PC-9 (cell line): Measurements from ENCODE around the gene WNT3. TPM values are rescaled to one million over a fixed set of nuclear protein-coding genes. Genes with fewer than 3 reads are reported as not detected.

Source experiments
- BruUV-seq: library from RNA; stranded (reverse); fragments of 400-500 nt; replicated peaks from 2 replicates; lab custom pipeline; 2021; lab: Mats Ljungman, UMichigan
- CTCF ChIA-PET: fragments of 300-600 bp; sonication (Branson Sonifier 250); formaldehyde crosslinking; loops from one replicate; lab custom pipeline; 2022; ENCODE audit warnings: antibody characterized with exemption; lab: Charles Lee
- POLR2A ChIA-PET: fragments of 300-600 bp; sonication (Branson Sonifier 250); formaldehyde crosslinking; loops from one replicate; lab custom pipeline; 2022; ENCODE audit warnings: antibody characterized with exemption; ENCODE audit not compliant: unreplicated experiment; lab: Charles Lee
- DNase-seq, 2 experiments: peaks; one replicate each; pipeline versions ENCODE4 v3.0.0 to v3.0.0-alpha.2; 2015 to 2022; ENCODE audit warnings: mixed read lengths in 1 of 2
- H2AFZ ChIP-seq: fragments of 200-600 bp; sonication (generic); 2 replicates; pipeline ENCODE4 v1.8.1; 2017; ENCODE audit warnings: antibody characterized with exemption
- H3F3A ChIP-seq: fragments of 200-600 bp; sonication (generic); 2 replicates; pipeline ENCODE4 v1.8.1; 2017; ENCODE audit warnings: antibody characterized with exemption, mild to moderate bottlenecking, low read depth; ENCODE audit not compliant: insufficient read depth
- H3K27ac ChIP-seq: fragments of 200-600 bp; sonication (generic); 2 replicates; pipeline ENCODE4 v1.6.1; 2016; ENCODE audit warnings: mixed run types
- H3K27me3 ChIP-seq: fragments of 200-600 bp; sonication (generic); 2 replicates; pipeline ENCODE4 v1.6.1; 2016; ENCODE audit warnings: low read depth, mixed run types; ENCODE audit not compliant: insufficient read depth
- H3K36me3 ChIP-seq: fragments of 200-600 bp; sonication (generic); 2 replicates; pipeline ENCODE4 v1.6.1; 2016; ENCODE audit warnings: low read depth, mixed run types
- H3K4me1 ChIP-seq: fragments of 200-600 bp; sonication (generic); replicated peaks from 2 replicates; pipeline ENCODE4 v1.6.1; 2016; ENCODE audit warnings: mixed run types; ENCODE audit not compliant: insufficient read depth
- H3K4me2 ChIP-seq: fragments of 200-600 bp; sonication (generic); 2 replicates; pipeline ENCODE4 v1.6.1; 2017; ENCODE audit warnings: mixed run types
- H3K4me3 ChIP-seq: fragments of 200-600 bp; sonication (generic); 2 replicates; pipeline ENCODE4 v1.6.1; 2016; ENCODE audit warnings: mixed run types
- H3K79me2 ChIP-seq: fragments of 200-600 bp; sonication (generic); 2 replicates; pipeline ENCODE4 v1.6.1; 2017; ENCODE audit warnings: low read depth, mixed run types
- H3K9me2 ChIP-seq: fragments of 200-600 bp; sonication (generic); 2 replicates; pipeline ENCODE4 v1.8.1; 2017; ENCODE audit warnings: mild to moderate bottlenecking; ENCODE audit not compliant: insufficient read depth
- H3K9me3 ChIP-seq: fragments of 200-600 bp; sonication (generic); 2 replicates; pipeline ENCODE4 v1.8.1; 2016; ENCODE audit warnings: low read depth; ENCODE audit not compliant: insufficient read depth
- H4K20me1 ChIP-seq: fragments of 200-600 bp; sonication (generic); 2 replicates; pipeline ENCODE4 v1.8.1; 2017; ENCODE audit not compliant: insufficient read depth
- EZH2 ChIP-seq: fragments of 200-600 bp; sonication (generic); IDR thresholded peaks from 2 replicates; pipeline ENCODE4 v1.8.0; 2017; ENCODE audit warnings: antibody characterized with exemption, low read depth
- intact Hi-C: fragments of 100-400 bp; cut with micrococcal nuclease; formaldehyde crosslinking; loops from one replicate; pipeline ENCODE4 v1.10.0; 2022; ENCODE audit not compliant: unreplicated experiment
- total RNA-seq: library from RNA; stranded (reverse); gene quantifications from 2 replicates; pipeline ENCODE4 v1.2.3, GENCODE V29; 2021
- TF ChIP-seq, protein P1 (sequence below): fragments of 200-600 bp; sonication (generic); conservative IDR thresholded peaks from 2 replicates; pipeline ENCODE4 v1.6.1; 2017; ENCODE audit warnings: mixed run types, antibody characterized with exemption, mild to moderate bottlenecking, moderate library complexity

WNT3 gene
- total RNA-seq, 1 experiment from 2014 or later = 14.0 TPM

DNA sequence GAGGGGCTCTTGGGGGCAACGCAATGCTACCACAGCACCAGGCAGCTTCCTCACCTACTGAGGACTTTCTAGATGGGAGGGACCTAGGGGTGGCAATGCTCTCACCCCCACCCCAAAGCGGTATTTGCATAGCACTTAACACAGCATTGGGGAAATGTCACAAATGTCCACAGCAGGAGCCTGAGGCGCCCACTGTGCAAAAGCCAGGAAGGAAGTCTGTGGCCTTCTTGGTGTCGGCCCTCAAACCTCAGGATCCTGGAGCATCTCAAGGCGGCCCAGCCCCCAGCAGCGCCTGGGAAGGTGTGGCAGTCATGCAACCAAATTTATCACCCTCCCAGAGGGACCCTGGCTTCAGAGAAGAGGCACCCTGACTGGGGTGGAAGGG is 45.3 kb downstream of the WNT3 start:
- Histone ChIP-seq H2AFZ (no peak overlapping the region), H3K4me2 (peak overlapping the region; percentile 73; the same call in 1 of the 2 replicates), H3K36me3 (no peaks in the 10 kb centered on the region), H3K79me2 (peaks cover 21% of the 10 kb centered on the region), H3K9me2 (no peaks in the 10 kb centered on the region), H3K27me3 (no peaks in the 10 kb centered on the region), H3F3A (peaks cover 39% of the 10 kb centered on the region; the same call in 1 of the 2 replicates), H4K20me1 (no peaks in the 10 kb centered on the region), H3K9me3 (no peaks in the 10 kb centered on the region), H3K4me1 (peaks cover 28% of the 10 kb centered on the region), H3K4me3 (no peak overlapping the region), H3K27ac (no peak overlapping the region)
- no TSS peak for BruUV-seq
- intact Hi-C loops = loop anchor here (2.0 to 5.0 kb wide), 2 partner anchors 14 to 44 kb away; partner anchors contain the start of gene WNT3
- TF ChIP-seq EZH2 = no peak
- ChIA-PET POLR2A (interaction anchor here (0.7 to 1.0 kb wide), 2 partner anchors 46 to 652 kb away, joined by 6 to 7 read pairs; no protein-coding TSS in a partner anchor), CTCF (no interaction called here)
- peak in 1 of 2 experiments; percentile 33 for DNase-seq

DNA sequence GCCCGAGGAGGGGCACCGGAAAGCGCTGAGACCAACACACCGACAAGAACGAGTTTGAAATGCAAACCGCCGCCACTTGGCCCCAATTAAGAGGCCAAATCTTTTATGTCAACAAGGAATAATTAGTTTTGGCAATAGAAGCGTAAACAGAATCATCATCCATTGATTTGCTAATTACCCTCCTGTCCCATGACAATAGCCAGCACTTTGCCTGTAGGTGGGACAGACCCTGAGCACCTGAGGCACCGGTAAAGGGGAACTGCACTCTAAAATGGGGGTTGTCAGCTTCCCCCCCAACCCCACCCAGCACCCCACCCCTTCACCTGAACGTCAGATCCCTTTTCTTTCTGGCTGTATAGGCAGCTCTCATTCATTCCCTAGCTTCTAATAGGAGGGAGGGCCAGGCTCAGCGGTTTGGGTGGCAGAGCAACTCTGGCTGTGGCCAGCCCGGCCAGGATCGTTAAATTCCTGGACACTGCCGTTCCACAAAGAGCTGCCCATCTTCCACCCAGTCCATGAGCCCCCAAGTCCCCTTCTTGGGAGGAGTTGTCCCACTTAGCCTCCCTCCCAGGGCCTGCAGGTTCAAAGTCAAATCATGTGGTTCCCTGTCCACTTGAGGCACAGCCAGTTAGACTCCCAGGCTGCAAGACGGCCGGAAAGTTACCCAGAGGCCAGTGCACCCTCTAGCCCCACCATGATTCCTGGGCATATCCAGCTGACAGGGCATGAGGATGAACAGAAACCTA is 45.8 kb downstream of the WNT3 start:
- TF ChIP-seq, protein P1, sequence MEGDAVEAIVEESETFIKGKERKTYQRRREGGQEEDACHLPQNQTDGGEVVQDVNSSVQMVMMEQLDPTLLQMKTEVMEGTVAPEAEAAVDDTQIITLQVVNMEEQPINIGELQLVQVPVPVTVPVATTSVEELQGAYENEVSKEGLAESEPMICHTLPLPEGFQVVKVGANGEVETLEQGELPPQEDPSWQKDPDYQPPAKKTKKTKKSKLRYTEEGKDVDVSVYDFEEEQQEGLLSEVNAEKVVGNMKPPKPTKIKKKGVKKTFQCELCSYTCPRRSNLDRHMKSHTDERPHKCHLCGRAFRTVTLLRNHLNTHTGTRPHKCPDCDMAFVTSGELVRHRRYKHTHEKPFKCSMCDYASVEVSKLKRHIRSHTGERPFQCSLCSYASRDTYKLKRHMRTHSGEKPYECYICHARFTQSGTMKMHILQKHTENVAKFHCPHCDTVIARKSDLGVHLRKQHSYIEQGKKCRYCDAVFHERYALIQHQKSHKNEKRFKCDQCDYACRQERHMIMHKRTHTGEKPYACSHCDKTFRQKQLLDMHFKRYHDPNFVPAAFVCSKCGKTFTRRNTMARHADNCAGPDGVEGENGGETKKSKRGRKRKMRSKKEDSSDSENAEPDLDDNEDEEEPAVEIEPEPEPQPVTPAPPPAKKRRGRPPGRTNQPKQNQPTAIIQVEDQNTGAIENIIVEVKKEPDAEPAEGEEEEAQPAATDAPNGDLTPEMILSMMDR = no peak
- no peak for TF ChIP-seq EZH2
- Histone ChIP-seq H3F3A (peaks cover 37% of the 10 kb centered on the region; the same call in 1 of the 2 replicates), H3K36me3 (no peaks in the 10 kb centered on the region), H3K79me2 (peaks cover 26% of the 10 kb centered on the region), H3K9me2 (no peaks in the 10 kb centered on the region), H3K27ac (peak overlapping the region; percentile 80), H3K4me2 (peak overlapping the region; percentile 73), H2AFZ (peak overlapping the region; percentile 94), H3K4me1 (peaks cover 28% of the 10 kb centered on the region), H3K9me3 (no peaks in the 10 kb centered on the region), H4K20me1 (no peaks in the 10 kb centered on the region), H3K27me3 (no peaks in the 10 kb centered on the region), H3K4me3 (peak overlapping the region; percentile 75)
- ChIA-PET POLR2A (interaction anchor here (0.7 to 1.0 kb wide), 2 partner anchors 45 to 652 kb away, joined by 6 to 7 read pairs; no protein-coding TSS in a partner anchor), CTCF (no interaction called here)
- no TSS peak for BruUV-seq
- peak in 1 of 2 experiments; percentile 28 for DNase-seq
- intact Hi-C loops = loop anchor here (2.0 to 5.0 kb wide), 2 partner anchors 14 to 45 kb away; partner anchors contain the start of gene WNT3

DNA sequence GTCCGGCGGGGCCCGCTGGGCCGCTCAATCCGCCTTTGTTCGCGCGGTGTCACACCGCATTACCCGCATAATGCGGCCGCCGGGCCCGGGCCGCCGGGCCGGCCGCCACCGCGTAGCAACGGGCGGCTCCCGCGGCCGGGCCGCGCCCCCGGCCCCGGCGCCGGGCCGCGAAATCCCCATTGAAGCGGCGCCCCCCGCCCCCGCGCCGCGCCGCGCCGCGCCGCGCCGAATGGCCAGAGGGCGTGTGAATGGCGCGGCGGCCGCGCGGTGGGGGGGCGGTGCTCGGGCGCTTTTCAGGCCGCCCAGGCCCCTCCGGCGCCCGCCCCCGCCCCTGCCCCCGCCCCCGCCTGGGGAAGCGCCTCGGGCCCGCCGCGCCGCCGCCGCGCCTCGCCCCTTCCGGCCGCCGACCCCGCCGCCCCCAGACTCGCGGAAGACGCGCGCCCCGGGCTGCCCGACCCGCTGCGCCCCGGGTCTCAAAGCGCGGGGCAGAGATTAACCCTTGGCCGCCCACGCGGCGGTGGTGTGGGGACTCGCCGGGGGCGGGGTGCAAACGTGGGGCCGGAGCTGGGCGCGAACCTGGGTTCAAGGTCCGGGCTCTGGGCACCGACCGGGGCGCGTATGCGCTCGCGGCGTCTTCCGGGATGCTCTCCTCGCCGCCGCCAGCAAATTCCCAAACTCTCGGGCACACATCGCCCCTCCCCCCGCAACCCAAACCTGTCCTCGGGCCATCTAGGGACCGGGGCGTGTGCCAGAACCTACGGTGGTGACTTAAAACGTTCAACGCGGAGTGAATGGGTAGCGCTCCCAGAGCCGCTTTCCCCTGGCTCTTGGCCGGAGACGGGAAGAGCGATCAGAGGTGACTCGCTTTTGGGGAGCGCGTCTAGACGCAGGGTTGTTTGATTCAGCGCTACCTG is 46.7 kb downstream of the WNT3 start:
- intact Hi-C loops = loop anchor here (2.0 to 5.0 kb wide), 2 partner anchors 13 to 45 kb away; partner anchors contain the start of gene WNT3
- Histone ChIP-seq H3F3A (peaks cover 34% of the 10 kb centered on the region; the same call in 1 of the 2 replicates), H3K9me2 (no peaks in the 10 kb centered on the region), H3K4me2 (peak overlapping the region; percentile 90), H3K79me2 (peaks cover 32% of the 10 kb centered on the region), H3K27ac (peak overlapping the region; percentile 80), H3K4me1 (peaks cover 28% of the 10 kb centered on the region), H2AFZ (peak overlapping the region; percentile 94), H3K36me3 (no peaks in the 10 kb centered on the region), H3K9me3 (no peaks in the 10 kb centered on the region), H3K4me3 (peak overlapping the region; percentile 75), H4K20me1 (no peaks in the 10 kb centered on the region), H3K27me3 (no peaks in the 10 kb centered on the region)
- ChIA-PET CTCF (no interaction called here), POLR2A (interaction anchor here (1.0 kb wide), 1 partner anchor 44 kb away, joined by 6 read pairs; no protein-coding TSS in a partner anchor)
- peak; percentile 68 to 75 for DNase-seq
- TSS peak; percentile 96 for BruUV-seq
- TF ChIP-seq, protein P1 = no peak
- TF ChIP-seq EZH2 = no peak
